Skin epidermis (tissue), 12 donors: ENCODE results near the gene ABHD6.
"Not testable (repeated sequence)": the region's sequence is repeated elsewhere in the genome, so short reads cannot be mapped to it uniquely, and the experiment has no call there.

Experiments used
- H3K27ac ChIP-seq, 21 experiments: fragments of 200-600 bp; sonication (generic) in 11 of 21; one replicate each; pipeline ENCODE4 v1.5.0; 2020; ENCODE audit warnings: mild to moderate bottlenecking in 3 of 21, inconsistent platforms in 2 of 21, moderate library complexity in 2 of 21
- H3K4me3 ChIP-seq, 7 experiments: fragments of 200-600 bp; sonication (generic) in 2 of 7; one replicate each; pipeline ENCODE4 v1.5.0; 2020; ENCODE audit warnings: inconsistent platforms in 2 of 7, mild to moderate bottlenecking in 2 of 7, moderate library complexity in 1 of 7

ABHD6 gene

DNA sequence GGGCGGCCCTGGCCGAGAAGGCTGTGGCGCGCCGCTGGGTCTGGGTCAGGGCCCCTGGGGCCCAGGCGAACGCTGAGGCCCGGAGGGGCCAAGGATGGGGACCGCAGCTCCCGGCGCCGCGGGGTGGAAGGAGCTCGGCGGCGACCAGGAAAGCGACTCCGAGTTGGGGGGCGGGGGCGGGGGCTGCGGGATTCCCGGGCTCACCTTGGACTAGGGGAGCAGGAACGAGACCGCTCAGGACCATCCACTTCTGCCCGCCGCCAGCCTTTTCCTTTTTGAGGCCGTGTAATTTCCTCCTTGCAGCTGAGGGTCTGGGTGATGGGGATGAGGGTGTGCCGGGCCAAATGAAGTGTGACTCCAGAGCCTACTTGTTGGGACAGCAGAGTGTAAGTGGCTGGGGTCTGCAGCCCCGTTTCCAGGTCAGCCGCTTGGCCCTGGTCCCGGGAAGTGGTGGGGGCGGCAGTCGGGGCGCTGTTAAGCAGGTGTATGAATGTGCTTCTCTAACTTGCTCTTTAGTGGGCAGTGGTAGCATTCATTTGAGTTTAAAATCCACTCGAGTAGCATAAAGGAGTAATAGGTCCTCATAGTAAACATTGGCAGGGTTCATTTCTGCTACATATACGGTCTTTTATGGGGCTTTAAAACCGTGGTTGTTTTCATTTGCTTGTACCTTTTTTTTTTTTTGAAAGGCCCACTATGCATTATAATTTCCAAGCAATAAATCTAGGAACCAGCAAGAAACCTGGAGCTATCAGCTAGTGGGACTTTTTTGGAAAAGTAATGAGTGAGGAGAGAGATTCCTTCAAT lies 95.8 kb downstream of the ABHD6 start:
- Histone ChIP-seq H3K27ac (peak overlapping the region; percentile 16 to 88 (median 78)), H3K4me3 (peak overlapping the region; percentile 66 to 89 (median 78))

DNA sequence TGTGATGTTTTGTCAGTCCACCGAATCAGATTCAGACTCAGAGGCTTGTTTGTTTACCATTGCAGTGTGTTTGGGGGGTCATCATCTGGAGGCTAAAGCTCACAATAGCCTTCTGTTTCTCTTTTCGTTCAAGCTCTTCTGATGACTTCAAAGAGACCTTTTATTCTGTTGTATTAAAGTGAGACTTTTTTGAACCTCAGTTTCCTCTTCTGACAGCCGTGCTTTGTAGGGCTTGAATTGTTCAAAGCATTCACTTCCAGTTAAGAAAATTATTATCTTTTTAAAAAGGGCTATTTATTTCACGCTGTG lies 96.4 kb downstream of the ABHD6 start:
- Histone ChIP-seq H3K27ac (peak overlapping the region in 12 of 21 experiments; percentile 14 to 88 (median 78)), H3K4me3 (peak overlapping the region; percentile 66 to 89 (median 78))

DNA sequence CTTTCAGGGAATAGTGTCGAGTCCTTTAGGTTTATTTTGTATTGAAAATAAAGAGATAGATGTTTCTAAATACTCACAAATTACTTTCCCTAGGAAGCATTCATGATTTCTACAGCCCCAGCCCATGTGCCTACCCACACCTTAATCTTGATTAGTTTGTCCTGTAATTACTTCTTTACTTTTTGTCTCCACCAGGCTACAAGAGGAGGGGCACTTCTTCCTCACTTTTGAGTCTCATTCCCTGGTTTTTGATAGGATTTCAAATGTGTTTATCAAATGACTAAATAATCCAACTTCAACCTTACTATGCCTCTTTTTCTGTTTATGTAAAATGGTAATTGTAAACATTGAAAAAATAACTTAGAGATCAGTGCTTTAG lies 96.9 kb downstream of the ABHD6 start:
- H3K27ac ChIP-seq = peak overlapping the region in 13 of 21 experiments; percentile 14 to 88 (median 74)
- peak overlapping the region in 2 of 7 experiments; percentile 75 to 89 for H3K4me3 ChIP-seq

DNA sequence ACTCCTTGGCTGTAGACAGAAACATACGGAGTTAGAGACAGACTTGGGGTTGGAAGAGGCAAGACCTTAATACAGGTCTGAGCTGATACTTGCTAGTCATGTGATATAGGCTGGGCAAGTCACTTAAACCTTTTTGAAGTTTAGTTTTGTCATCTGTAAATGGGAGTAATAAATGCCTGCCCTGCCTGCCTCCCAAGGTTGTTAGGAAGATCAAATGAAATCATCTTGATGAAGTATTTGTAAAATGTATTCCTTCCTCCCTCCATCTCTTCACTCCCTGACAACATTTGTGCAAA lies 98.0 kb downstream of the ABHD6 start:
- Histone ChIP-seq H3K4me3 (peak overlapping the region in 1 of 7 experiments; percentile 18), H3K27ac (peak overlapping the region in 19 of 21 experiments; percentile 4 to 74 (median 50))

DNA sequence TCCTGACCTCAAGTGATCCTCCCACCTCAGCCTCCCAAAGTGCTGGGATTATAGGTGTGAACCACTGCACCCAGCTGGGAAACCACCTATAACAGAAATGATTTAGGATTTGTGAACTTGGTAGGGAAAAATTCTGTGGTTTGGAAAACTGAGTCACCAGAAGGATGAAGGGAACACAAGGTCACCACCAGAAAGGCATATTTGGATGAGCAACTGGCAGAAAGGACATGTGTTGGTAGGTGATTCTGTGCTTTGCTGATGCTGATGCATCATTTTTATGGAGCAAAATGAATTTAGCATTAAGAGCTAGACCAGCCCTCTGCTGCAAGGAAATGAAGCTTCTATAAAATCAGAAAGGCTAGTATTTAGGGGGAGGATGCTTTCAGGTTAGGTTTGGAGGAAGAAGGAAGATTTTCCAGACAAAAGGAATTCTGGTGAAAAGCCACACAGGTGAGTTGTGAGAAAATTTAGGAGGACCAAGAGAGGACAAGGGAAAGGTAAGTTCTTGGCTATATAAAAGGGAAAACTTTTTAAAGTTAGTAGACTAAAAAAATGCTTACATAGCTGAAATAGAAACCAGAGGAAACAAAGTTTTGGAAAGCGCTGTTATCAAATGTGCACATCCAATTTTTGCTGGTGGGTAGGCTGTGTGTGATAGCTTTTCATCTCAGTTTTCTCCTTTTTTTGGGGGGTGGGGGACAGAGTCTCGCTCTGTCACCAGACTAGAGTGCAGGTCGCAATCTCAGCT lies 98.7 kb downstream of the ABHD6 start:
- Histone ChIP-seq H3K27ac (peak overlapping the region in 1 of 21 experiments; percentile 73), H3K4me3 (no peak overlapping the region)

DNA sequence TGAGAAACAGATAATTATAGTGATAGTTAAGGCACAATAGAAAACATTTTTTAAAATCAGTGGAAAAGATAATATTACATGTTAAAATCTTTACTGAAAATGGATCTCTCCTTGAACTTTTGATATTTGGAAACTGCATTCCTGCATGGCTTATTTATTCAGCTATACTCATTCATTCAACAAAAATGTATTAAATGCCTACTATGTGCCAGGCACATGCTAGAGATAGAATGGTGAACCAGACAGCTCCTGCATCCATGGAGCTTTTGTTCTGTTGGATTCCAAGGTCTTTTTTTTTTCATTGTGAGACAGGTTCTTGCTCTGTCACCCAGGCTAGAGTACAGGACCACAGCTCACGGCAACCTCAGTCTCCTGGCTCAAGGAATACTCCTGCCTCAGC lies 99.6 kb downstream of the ABHD6 start:
- H3K27ac ChIP-seq = no peak overlapping the region
- no peak overlapping the region for H3K4me3 ChIP-seq

DNA sequence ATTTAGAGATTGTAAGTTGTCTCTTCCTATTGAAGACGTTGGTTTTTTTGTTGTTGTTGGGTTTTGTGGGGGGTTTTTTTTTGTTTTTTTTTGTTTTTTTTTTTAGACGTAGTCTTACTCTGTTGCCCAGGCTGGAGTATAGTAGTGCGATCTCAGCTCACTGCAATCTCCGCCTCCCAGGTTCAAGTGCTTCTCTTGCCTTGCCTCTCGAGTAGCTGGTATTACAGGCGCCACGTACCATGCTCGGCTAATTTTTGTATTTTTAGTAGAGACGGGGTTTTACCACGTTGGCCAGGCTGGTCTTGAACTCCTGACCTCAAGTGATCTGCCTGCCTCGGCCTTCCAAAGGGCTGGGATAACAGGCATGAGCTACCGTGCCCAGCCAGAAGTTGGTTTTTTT lies 101.6 kb downstream of the ABHD6 start:
- not testable (repeated sequence) for H3K4me3 ChIP-seq, H3K27ac ChIP-seq

DNA sequence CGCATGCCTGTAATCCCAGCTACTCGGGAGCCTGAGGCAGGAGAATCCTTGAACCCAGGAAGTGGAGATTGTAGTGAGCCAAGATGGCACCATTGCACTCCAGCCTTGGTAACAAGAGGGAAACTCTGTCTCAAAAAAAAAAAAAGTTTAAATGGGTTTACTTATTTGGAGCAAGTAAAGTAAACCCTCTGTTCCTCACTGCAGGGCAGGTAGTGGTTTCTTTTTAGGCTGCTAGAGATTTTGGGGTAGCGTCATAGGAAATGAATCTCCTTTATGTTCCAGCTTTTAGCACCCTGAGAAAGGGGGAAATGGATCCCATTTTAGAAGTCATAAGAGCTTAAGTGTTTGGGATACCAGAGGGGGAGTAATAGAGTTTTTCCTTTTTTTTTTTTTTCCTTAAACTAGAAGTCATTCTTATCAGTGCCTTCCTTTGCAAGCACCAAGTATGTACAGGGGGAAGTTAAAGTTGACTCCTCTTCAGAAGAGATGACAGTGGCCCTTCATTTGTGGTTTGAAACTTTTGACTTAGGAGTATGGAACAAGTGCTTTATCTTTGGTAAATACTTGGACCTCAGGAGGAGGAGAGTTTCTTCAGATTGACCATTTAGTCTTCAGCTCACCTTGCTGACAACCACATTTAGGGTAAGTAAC lies 103.1 kb downstream of the ABHD6 start:
- no peak overlapping the region for H3K4me3 ChIP-seq
- no peak overlapping the region for H3K27ac ChIP-seq

DNA sequence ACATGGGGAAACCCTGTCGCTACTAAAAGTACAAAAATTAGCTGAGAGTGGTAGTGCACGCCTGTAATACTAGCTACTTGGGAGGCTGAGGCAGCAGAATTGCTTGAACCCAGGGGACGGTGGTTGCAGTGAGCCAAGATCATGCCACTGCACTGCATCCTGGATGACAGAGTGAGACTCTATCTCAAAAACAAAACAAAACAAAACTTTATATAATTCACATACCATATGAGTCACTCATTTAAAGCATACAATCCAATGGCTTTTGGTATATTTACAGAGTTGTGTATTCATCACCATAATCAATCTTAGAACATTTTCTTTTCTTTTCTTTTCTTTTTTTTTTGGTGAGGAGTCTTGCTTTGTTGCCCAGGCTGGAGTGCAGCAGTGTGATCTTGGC lies 103.8 kb downstream of the ABHD6 start:
- Histone ChIP-seq H3K27ac (no peak overlapping the region), H3K4me3 (no peak overlapping the region)

DNA sequence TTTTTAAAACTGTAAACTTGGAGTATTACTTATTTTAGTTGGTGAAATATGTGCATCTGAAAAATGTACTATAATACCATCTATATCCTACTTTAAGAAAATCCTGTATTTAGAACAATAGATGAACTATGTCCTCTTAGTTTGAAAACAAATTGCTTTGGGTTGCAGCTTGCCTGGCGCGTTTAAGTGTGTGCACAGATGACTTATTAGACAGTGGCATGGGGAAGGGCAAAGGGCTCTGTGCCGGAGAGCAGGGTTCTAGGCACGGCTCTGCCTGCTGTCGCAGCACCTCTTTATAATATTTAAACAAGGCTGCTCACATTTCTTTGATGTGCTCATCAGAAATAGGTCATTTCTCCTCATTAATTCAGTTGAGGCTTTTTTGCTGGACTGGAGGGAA lies 105.1 kb downstream of the ABHD6 start:
- H3K4me3 ChIP-seq = no peak overlapping the region
- no peak overlapping the region for H3K27ac ChIP-seq
